GM19463 (cell line): ENCODE data around the gene ZNF519.
"Not testable (repeated sequence)": the region's sequence is repeated elsewhere in the genome, so short reads cannot be mapped to it uniquely, and the experiment has no call there.

Experiments
- ATAC-seq: cut with Tn5 transposase; IDR thresholded peaks from one replicate; pipeline ENCODE4 v1.9.1; 2021; ENCODE audit warnings: mild to moderate bottlenecking, moderate library complexity; ENCODE audit not compliant: unreplicated experiment

The ZNF519 gene

DNA sequence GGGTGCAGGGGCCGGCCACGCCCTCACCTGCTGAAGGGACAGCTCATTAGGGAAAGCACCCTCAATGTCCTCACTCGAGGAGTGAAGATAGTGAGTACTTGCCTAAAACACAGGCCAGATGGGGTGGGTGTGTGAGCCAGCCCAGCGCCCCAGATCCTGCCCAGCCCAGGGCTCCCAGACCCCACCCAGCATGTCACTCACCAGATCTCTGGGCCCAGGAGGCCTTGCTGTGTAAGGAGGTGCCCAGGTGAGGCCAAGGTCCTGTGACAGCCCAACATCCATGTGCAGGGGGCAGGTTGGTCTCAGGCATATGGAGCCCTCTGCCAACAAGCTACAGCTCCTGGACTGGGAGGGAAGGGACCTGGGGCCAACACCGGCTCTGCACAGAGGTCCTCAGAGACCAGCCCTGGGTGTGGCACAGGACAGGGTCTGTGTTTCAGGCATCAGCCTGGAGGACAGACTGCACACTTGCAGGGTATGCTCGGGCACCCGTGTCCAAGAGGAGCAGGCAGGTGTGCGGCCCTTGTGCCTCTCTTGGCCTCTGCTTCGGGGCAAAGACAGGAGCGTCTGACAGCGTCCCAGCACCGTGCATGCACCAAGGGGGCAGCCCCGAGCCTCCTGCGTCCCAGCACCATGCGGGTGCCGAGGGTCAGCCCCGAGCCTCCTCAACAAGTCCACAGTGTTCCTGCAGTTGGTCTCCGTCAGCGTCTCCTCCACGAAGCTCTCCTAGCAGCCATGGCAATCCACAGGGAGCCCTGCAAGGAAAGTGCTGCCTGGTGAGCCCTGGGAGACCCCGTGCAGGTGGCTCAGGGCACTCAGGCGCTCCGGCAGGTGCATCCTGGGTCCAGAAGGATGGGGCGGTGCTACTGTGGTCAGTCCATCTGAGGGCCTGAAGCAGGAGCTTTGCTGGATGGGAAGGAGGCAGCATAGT, 16.0 kb upstream of the ZNF519 start:
- ATAC-seq, result not testable (repeated sequence)

DNA sequence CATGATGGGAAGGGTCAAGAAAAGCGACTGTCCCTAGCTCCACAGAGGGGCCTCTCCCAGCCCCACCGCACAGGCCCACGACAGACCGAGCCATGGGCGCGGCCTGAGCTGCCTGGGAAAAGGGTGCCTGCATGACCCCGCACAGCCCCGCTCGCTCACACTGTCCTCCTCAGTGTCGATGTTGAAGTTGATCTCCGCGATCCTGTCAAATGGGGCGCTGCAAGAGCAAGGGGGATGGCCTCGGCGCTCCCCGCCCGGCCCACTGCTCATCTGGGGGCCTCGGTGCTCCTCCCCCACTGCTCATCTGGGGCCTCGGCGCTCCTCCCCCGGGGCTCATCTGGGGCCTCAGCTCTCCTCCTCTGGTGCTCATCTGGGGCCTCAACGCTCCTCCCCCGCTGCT, 14.5 kb upstream of the ZNF519 start:
- ATAC-seq, result not testable (repeated sequence)

DNA sequence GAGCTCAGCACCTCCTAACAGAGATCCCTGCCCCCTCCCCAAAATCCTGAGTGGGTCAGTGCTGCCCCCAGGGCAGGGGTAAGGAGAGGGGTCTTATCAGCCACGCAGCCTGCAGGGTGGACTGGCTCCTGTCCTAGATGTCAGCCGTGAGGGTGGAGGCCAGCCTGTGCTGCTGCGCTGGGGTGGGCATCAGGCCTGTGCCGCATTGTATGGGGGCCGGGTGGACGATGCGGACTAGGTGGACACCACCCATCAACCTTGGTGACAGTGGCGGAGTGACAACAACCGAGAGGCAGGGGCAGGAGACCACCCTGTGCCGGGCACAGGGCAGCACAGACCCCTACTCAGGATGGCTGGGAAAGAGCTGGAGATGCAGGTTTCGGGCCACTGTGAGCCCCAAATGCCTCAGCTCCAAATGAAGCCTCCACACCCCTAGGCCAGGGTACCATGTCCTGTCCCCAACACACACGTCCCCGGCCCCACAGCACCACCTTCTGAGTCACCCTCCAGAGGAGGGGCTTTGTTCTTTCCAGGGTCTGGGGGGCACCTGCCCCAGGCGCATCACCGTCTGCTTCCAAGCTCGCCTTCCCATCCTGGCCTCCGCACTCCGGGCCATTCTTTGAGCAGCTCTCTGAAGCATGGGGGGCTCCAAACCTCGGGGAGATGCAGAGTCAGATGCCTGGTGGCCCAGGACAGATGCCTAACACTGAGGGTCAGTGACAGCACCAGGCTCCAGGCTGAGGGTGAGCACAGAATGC, 13.5 kb upstream of the ZNF519 start:
- ATAC-seq, result not testable (repeated sequence)

DNA sequence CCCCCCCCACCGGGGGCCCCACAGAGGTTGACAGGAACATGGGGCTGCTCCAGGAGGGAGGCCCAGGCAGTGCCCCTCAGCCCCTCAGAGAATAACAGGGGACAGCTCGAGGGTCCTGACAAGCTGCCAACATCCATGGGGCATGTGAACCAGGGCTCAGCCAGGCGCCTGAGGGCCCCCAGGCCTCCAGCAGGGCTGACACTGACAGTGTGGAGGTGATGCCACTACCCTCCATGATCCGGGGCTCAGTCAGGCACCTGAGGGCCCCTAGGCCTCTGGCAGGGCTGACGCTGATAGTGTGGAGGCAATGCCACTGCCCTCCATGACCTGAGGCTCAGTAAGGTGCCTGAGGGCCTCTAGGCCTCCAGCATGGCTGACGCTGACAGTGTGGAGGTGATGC, 12.8 kb upstream of the ZNF519 start:
- not testable (repeated sequence) for ATAC-seq

DNA sequence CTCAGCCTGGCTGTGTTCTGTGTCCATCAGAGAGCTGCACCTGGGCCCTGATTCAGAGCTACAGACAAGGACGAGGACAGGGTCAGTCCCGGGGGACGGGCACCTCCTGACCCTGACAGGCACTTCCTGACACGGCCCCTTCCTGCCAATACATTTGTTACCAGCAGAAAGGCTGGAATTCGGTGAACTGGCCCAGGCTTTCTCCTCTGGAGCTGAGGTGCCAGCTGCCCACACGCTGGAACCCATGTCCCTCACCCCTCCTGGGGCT, 12.3 kb upstream of the ZNF519 start:
- no peak for ATAC-seq

DNA sequence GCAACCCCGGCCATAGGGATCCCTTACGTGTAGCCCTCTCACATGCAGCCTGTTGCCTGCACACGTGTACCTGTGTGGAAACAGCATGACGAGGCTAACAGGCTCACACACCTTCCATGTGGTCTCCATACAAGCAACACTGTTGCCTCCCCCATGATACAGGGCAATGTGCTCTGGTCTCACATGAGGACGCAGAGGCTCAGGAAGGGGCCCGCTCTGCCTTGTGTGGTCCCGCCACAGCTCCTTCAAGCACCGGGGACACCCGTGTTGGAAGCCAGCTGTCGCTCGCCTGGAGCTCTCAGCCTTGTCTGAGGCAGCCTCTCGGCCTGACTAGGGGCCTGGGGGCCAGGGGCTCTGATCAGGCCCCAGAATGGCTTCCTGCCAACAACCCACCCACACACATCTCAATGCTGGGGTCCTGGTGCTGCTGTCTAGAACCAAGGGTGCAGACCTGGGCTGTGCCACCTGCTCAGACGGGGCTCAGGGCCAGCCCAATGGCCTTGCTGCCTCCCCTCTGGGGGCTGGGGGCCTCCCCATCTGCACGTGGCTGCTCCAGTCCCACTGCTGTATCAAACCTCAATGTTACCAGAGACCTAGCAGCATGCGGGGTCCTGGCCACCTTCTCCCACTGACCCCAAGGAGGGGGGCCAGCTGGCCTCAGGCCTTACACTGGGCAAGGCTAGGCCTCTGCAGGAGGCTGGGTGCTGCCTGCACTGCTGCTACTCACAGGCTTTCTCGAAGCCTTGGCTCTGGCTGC, 11.8 kb upstream of the ZNF519 start:
- not testable (repeated sequence) for ATAC-seq

DNA sequence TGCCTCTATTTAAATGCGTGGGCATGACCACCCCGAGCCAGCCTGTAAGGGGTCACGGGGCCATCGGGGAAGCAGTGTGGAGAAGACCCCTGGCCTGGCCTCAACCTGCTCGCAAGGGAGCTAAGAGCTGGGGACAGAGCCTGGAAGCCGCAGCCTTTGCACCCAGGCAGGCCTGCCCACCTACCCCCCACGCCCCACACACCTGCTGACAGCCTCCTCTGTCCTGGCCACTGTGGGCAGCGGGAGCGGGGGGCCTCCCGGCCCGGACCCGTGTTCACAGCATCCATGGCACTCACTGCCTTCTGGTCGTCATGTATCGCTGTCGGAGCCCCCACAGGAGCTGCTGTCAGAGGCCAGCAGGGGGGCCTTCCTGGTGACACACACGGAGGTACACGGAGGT, 11.2 kb upstream of the ZNF519 start:
- not testable (repeated sequence) for ATAC-seq

DNA sequence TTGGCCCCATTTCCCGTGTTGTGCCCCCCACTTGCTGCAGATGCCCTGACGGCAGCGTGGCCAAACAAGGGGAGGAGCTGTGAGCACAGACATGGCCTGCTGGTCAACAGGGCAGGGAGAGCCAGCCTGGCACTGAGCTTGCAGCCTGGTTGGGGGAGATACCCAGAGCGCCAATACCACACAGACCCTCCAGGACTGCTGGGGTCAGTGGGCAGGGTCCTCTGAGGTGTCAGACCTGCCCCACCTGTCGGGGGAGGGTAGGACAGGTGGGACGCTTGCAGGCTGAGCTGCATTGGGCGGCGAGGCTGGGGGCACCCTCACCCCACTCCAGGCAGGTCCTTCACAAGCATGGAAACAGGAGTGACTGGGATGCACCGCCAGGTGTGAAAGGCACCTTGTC, 9.9 kb upstream of the ZNF519 start:
- ATAC-seq, result not testable (repeated sequence)

DNA sequence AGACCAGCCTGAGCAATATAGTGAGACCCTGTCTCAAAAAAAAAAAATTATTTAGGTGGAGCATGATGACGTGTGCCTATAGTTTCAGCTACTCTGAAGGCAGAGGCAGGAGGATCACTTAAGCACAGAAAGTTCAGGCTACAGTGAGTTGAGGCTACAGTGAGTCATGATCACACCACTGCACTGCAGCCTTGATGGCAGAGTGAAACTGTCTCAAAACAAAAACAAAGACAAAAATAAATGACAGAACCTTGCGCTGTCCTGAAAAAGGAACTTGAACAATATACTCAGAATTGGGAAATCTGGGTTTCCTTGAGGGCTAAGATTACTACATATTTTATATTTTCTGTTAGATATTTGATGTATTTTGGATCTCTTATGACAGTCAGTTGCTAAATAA, 7.3 kb upstream of the ZNF519 start:
- not testable (repeated sequence) for ATAC-seq

DNA sequence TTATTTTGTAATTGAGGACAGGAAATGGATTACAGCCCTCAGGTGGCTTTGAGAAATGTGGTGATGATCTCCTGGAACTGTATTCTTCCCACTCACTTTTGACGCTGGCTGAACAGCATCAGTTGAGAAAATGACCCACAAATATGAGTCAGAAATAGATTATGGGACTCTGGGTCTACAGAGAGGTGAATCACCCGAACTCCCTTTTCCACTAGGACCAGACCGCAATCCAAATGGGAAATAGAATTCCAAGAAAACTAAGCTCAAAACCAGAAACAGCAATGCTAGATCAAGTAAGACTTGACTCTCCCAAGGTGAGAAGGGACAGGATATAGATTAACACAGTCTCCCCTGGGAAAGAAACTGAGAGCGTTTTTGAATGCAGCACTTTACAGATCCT, 5.7 kb upstream of the ZNF519 start:
- ATAC-seq, result not testable (repeated sequence)

DNA sequence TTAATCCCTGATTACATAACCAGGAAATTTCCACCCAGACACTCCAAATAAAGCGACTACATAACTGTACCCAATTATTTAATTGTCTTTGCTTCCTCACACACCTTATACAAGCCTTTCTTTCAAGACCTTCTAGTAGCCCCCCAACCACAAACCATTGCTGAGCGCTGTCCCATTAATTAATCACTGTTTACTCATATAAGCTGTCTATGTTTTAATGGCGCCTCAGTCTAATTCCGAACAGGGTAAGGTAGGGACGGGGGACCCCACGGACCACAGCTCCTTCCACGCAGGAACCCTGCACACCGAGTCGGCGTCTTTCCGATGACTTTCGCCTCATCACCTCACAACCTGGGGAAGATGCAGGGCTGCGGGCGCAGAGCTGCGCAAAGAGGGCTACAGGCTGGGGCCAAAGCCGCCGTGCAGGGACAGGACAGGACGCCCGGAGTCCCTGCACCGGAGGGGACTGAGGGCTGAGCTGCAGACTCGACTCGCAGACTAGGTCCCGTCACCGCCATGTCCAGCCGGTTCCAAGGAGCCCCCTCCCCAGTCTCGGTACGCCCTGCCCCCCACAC, 452 bp downstream of the ZNF519 start:
- peak; percentile 8 for ATAC-seq

DNA sequence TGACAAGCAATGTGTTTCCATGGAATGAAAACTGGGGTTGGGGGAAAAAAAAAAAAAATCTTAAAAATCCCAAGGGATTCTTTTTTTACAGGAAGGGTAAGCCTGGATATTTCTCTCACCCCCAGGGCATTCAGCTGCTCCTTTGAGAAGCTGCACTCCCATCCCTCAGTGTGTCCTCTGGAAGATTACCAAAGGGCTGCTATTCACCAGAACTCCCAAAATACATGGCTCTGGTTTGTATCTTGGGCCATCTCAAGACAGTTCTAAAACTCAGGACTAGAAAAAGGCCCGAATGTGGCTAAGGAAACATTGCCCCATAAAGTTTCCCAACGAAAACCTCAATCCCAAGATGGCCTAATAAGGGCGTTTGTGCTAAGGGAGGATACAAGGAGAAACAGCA, 1.4 kb downstream of the ZNF519 start:
- ATAC-seq, result not testable (repeated sequence)

DNA sequence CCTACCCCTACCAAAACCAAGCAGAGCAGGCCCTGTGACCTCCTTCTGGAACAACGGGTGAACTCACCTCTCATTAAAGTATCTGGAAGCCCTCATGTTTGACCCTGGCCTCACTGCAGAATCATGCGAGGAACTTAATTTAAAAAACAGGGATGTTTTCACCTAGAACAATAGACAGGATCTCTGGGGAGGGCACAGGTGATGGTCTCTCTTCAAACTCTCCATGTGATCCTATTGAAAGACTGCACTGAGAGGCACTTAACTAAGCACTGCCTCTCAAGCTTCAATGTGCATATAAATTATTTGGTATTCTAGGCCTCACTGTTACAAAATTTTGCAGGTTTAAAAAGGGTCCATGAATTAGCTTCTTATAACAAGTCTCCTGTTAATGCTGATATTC, 7.5 kb downstream of the ZNF519 start:
- ATAC-seq, result no peak

DNA sequence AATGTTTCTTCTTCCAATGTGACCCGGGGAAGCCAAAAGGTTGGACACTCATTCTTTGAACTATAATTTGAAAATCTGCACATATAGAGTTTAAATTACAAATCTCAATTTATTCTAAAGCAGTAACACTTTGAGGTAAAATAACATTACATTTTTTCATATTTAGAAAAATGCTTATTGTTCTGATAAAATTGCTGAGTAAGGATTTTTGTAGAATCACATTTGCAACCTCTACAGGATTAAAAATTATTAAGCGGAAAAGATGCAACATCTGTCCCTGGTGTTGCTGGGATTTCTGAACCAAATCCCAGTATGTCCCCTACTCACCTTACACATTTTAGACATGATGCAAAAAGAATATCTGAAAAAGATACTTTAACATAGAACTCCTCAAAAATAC, 10.1 kb downstream of the ZNF519 start:
- no peak for ATAC-seq

DNA sequence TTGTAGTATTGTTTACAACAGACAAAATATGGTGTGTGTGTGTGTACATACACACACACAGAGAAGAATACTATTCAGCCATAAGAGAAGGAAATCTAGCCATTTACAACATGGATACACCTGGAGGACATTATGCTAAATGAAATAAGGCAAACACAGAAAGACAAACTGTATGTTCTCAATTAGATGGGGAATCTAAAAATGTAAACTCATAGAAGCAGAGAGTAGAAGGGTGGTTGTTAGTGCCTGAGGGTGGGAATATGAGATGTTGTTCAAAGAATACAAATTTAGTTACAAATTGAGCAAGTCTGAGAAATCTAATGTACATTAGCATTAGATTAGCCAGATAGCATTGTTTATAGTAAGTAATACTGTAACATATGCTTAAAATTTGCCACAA, 11.3 kb downstream of the ZNF519 start:
- no peak for ATAC-seq

DNA sequence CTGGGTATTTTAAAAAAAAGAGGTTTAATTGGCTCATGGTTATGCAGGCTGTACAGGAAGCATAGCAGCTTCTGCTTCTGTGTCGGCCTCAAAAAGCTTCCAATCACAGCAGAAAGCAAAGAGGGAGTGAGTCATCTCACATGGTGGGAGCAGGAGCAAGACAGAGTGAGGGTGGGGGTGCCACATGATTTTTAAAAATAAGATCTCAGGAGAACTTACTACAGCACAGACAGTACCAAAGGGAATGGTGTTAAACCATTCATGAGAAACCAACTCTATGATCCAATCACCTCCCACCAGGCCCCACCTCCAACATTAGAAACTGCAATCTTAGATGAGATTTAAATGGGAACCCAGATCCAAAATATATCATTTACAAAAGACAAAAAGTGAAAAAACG, 14.6 kb downstream of the ZNF519 start:
- no peak for ATAC-seq

DNA sequence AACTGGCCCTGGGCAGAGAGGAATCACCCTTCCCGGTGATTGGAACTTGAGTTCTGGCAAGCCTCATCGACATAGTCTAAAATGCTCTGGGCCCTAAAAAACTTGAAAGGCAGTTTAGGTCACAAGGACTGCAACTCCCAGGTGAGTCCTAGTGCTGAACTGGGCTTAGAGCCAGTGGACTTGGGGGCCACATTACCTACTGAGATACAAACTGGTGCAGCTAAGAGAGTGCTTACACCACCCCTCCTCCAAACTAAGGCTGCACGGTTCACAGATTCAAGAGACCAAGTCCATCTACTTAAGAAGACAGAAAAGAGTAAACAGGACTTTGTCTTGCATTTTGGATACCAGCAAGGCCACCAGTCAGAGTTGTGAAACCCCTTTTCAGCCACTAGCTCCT, 25.3 kb downstream of the ZNF519 start:
- ATAC-seq, result no peak

DNA sequence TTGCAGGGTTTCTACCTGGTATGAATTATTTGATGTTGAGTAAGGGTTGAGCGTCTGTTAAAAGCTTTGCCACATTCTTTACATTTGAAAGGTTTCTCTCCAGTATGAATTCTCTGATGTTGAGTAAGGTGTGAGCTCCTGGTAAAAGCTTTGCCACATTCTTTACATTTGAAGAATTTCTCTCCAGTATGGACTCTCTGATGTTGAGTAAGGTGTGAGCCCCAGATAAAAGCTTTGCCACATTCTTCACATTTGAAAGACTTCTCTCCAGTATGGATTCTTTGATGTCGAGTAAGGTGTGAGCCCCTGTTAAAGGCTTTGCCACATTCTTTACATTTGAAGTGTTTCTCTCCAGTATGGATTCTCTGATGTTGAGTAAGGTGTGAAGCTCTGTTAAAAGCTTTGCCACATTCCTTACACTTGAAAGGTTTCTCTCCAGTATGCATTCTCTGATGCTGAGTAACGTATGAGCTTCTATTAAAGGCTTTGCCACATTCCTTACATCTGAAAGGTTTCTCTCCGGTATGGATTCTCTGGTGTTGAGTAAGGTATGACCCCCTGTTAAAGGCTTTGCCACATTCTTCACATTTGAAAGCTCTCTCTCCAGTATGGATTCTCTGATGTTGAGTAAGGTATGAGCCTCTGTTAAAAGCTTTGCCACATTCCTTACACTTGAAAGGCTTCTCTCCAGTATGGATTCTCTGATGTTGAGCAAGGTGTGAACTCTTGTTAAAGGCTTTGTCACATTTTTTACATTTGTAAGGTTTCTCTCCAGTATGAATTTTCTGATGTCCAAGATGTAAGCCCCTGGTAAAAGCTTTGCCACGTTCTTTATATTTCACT, 27.1 kb downstream of the ZNF519 start:
- ATAC-seq, result no peak

DNA sequence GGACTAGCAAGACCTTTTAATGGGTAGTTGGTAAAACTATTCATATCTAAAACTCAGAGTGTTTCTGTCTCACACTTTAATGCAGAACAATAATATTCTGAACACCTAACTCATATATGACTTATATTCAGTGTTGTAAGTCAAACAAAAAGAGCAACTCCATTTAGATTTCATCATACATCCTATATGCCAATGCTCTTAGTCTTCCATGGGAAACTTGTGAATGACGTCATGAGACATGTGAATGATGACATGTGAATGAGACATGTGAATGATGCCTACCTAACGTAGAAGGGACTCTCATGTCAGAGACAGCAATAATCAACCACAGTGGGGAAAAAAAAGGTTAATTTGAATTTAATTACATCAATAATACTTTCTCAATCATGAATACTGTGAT, 28.0 kb downstream of the ZNF519 start:
- no peak for ATAC-seq
